T-cell (primary cell): ENCODE results near the gene TSGA10IP. TPM values are rescaled to one million over a fixed set of nuclear protein-coding genes. Genes with fewer than 3 reads are reported as not detected.
A peak's percentile ranks its signal among the peaks of the same experiment; 100 is the strongest.

Experiments used
- ATAC-seq, 4 experiments: fragments of 200-7000 bp in 3 of 4; fragments of 150-1000 bp in 1 of 4; cut with Tn5 transposase; replicated peaks in 1 of 4; 1 replicate in 3 of 4; 2 replicates in 1 of 4; pipeline ENCODE4 v1.10.0; 2021; ENCODE audit warnings: moderate library complexity in 3 of 4, mild to moderate bottlenecking in 2 of 4, moderate number of reproducible peaks in 1 of 4
- CTCF ChIA-PET, 2 donors: fragments of 300-600 bp; sonication (Branson Sonifier 250); formaldehyde crosslinking; loops; one replicate each; lab custom pipeline; 2022; ENCODE audit warnings: antibody characterized with exemption in 2 of 2; lab: Charles Lee
- POLR2A ChIA-PET, 2 donors: fragments of 300-600 bp; sonication (Branson Sonifier 250); formaldehyde crosslinking; loops; one replicate each; lab custom pipeline; 2022; ENCODE audit warnings: antibody characterized with exemption in 2 of 2; lab: Charles Lee
- DNase-seq, 35 experiments: peaks; one replicate each; pipeline versions ENCODE4 v3.0.0 to v3.0.0-alpha.2; 2013 to 2023
- H3K27ac ChIP-seq: one replicate; pipeline ENCODE4 v1.5.1; 2013; ENCODE audit warnings: low read length
- H3K27me3 ChIP-seq, 2 experiments: replicated peaks in 1 of 2; 1 replicate in 1 of 2; 2 replicates in 1 of 2; pipeline versions ENCODE4 v1.6.1 to v1.7.0; 2013; ENCODE audit warnings: low read length in 1 of 2, mixed read lengths in 1 of 2; ENCODE audit not compliant: control insufficient read depth in 2 of 2, insufficient read depth in 2 of 2; ENCODE audit errors: extremely low read depth in 1 of 2
- H3K36me3 ChIP-seq, 2 donors: 1 replicate in 1 of 2; 2 replicates in 1 of 2; pipeline versions ENCODE4 v1.6.1 to v1.7.0; 2013; ENCODE audit warnings: low read length in 1 of 2; ENCODE audit not compliant: control insufficient read depth in 2 of 2, insufficient read depth in 1 of 2; ENCODE audit errors: extremely low read depth in 1 of 2
- H3K4me1 ChIP-seq, 2 experiments: 1 replicate in 1 of 2; 2 replicates in 1 of 2; pipeline versions ENCODE4 v1.6.1 to v1.7.0; 2013; ENCODE audit warnings: low read length in 2 of 2, mixed read lengths in 1 of 2; ENCODE audit not compliant: insufficient read depth in 2 of 2, control insufficient read depth in 1 of 2; ENCODE audit errors: extremely low read depth in 1 of 2
- H3K4me3 ChIP-seq, 2 donors: 1 replicate in 1 of 2; 2 replicates in 1 of 2; pipeline versions ENCODE4 v1.5.1 to v1.7.0; 2013; ENCODE audit warnings: mild to moderate bottlenecking in 2 of 2, low read length in 1 of 2, moderate library complexity in 1 of 2; ENCODE audit not compliant: control insufficient read depth in 1 of 2; ENCODE audit errors: extremely low read depth in 1 of 2
- H3K9me3 ChIP-seq: 2 replicates; pipeline ENCODE4 v1.7.0; 2013
- H3K27ac Mint-ChIP-seq, 2 donors: one replicate each; pipeline ENCODE4 v1.8.0; 2020 to 2021; ENCODE audit warnings: mild to moderate bottlenecking in 2 of 2, mixed read lengths in 2 of 2
- H3K27me3 Mint-ChIP-seq, 2 donors: one replicate each; pipeline ENCODE4 v1.8.0; 2021 to 2022; ENCODE audit warnings: mixed read lengths in 2 of 2
- H3K36me3 Mint-ChIP-seq: one replicate; pipeline ENCODE4 v1.8.0; 2021; ENCODE audit warnings: mixed read lengths
- H3K4me1 Mint-ChIP-seq, 3 donors: one replicate each; pipeline ENCODE4 v1.8.0; 2020 to 2022; ENCODE audit warnings: mixed read lengths in 3 of 3, mild to moderate bottlenecking in 1 of 3
- H3K4me3 Mint-ChIP-seq, 3 donors: one replicate each; pipeline ENCODE4 v1.8.0; 2020 to 2022; ENCODE audit warnings: mild to moderate bottlenecking in 3 of 3, mixed read lengths in 3 of 3, moderate library complexity in 3 of 3
- H3K9me3 Mint-ChIP-seq, 3 donors: one replicate each; pipeline ENCODE4 v1.8.0; 2020 to 2022; ENCODE audit warnings: mixed read lengths in 3 of 3
- WGBS: methylation state at CpG from one replicate; pipeline ENCODE4 v1.1.5; 2013; ENCODE audit warnings: missing lambda C conversion rate; ENCODE audit not compliant: insufficient coverage; 5-methylcytosine and 5-hydroxymethylcytosine counted together
- total RNA-seq, 35 experiments: library from RNA in 6 of 35; stranded (reverse) in 6 of 35; fragments of 120-200 nt in 1 of 35; gene quantifications; one replicate each; pipeline versions ENCODE4 v1.2.1 to v1.2.4 and lab custom pipeline; 2013 to 2026

The TSGA10IP gene
- total RNA-seq, 5 donors from 2014 or later (not counting 1 experiment from before 2014, with no cell fraction given): not detected

DNA sequence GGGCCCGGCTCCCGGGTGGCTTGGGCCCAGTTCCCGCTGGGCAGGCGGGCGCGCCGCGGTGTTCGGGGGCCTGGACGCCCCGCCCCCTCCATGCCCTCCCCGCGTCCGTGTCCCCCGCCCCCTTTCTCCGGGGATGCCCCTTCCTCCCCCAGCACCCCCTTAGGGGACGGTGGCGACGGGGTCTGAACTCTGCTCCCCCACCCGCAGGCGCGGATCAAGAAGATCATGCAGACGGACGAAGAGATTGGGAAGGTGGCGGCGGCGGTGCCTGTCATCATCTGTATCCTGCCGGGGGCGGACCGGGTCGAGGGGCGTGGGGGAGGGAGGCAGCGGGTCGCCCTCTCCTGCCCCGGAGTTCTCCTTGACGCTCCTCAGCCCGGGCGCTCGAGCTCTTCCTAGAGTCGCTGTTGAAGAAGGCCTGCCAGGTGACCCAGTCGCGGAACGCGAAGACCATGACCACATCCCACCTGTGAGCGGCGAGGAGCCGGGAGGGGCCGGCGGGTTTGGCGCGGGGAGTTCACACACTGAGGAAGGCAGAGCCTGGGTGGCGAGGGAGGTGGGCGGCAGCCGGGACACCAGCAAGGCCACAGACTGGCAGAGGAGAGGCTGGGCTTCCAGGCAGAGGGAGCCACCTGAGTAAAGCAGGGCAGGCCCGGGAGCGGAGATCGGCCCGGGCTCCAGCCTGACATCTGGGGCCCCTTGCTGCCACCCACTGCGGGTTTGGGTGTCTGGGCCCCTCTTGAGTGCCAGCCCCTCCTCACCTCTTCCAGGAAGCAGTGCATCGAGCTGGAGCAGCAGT is 25.5 kb upstream of the TSGA10IP start:
- Histone ChIP-seq H3K4me1 (peaks cover 27 to 67% of the 10 kb centered on the region in 2 experiments), H3K27me3 (no peaks in the 10 kb centered on the region), H3K9me3 (no peaks in the 10 kb centered on the region), H3K36me3 (peaks cover 7 to 38% of the 10 kb centered on the region in 2 donors), H3K27ac (peak overlapping the region; percentile 62), H3K4me3 (peak overlapping the region; percentile 67 to 91)
- Mint-ChIP-seq H3K4me1 (peaks cover 37 to 55% (median 47%) of the 10 kb centered on the region in 3 donors), H3K36me3 (peaks cover 21% of the 10 kb centered on the region), H3K27ac (peak overlapping the region; percentile 86 to 88), H3K9me3 (no peaks in the 10 kb centered on the region), H3K27me3 (no peaks in the 10 kb centered on the region), H3K4me3 (peak overlapping the region; percentile 90 to 92 (median 91))
- CTCF ChIA-PET: interaction anchor here in 1 of 2 donors (0.6 to 1.3 kb wide), 2 partner anchors 31 to 34 kb away, joined by 3 read pairs; no protein-coding TSS in a partner anchor
- POLR2A ChIA-PET: interaction anchor here in 1 of 2 donors (0.6 kb wide), 1 partner anchor 15 kb away, joined by 4 read pairs; no protein-coding TSS in a partner anchor
- ATAC-seq (peak; percentile 46 to 56 (median 50)), DNase-seq (peak in 30 of 35 experiments; percentile 16 to 73 (median 46))
- under 1% methylated on average over 43 of the region's 60 CpGs for WGBS

DNA sequence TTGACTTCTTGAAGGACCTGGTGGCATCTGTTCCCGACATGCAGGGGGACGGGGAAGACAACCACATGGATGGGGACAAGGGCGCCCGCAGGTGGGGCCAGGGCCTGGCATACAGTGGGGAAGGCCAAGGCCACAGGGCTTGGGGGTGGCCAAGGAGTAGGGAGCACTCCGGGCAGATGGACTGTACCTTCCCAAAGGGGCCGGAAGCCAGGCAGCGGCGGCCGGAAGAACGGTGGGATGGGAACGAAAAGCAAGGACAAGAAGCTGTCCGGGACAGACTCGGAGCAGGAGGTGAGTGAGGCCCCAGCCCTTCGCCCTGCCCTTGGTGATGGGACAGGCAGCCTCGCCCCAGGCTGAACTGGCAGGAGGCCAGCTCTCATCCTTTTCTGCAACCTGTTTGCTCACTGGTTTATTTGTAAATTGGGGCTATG is 24.9 kb upstream of the TSGA10IP start:
- Mint-ChIP-seq H3K4me1 (peaks cover 30 to 49% (median 41%) of the 10 kb centered on the region in 3 donors), H3K27ac (peak overlapping the region; percentile 86 to 88), H3K27me3 (no peaks in the 10 kb centered on the region), H3K4me3 (peak overlapping the region; percentile 90 to 92 (median 91)), H3K36me3 (peaks cover 21% of the 10 kb centered on the region), H3K9me3 (no peaks in the 10 kb centered on the region)
- H3K27ac ChIP-seq: peak overlapping the region; percentile 62
- ChIA-PET POLR2A (no interaction called here), CTCF (interaction anchor here (0.6 to 1.3 kb wide), 2 partner anchors 31 to 1142 kb away, joined by 3 read pairs; no protein-coding TSS in a partner anchor)
- ATAC-seq: no peak
- no peaks in the 10 kb centered on the region for H3K9me3 ChIP-seq
- peaks cover 27 to 62% of the 10 kb centered on the region in 2 experiments for H3K4me1 ChIP-seq
- no peak for DNase-seq
- no peaks in the 10 kb centered on the region for H3K27me3 ChIP-seq
- H3K36me3 ChIP-seq: peaks cover 7 to 41% of the 10 kb centered on the region in 2 donors
- H3K4me3 ChIP-seq: peak overlapping the region; percentile 65 to 91
- 74% methylated on average over 15 of the region's 15 CpGs for WGBS

DNA sequence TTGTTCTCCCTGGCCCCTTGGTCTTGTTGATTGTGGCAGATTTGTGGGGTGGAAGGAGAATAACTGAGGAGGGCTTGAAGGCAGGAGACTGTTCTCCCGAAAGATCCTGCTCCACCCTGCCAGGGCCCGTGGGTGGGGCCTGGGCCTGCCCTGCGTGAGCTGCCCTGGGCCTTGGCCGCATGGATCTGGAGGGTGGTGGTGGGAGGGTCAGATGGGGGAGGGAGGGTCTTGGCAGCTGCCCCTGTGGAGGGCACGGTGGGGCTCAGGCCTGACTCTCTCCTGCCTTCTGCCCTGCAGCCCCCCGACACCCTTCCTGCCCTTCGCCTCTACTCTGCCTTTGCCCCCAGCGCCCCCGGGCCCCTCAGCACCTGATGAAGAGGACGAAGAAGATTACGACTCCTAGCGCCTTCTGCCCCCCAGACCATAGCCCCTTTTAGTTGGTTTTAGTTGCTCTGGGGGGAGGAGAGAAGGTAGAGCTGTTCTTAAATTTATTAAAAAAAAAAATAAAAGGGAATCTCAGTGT is 24.2 kb upstream of the TSGA10IP start:
- H3K27ac ChIP-seq: no peak overlapping the region
- POLR2A ChIA-PET: interaction anchor here (0.6 kb wide), 2 partner anchors 11 to 1198 kb away, joined by 3 read pairs; partner anchors contain the start of gene KDM2A (in 1 of the 2)
- ATAC-seq (no peak), DNase-seq (no peak)
- H3K36me3 ChIP-seq: peaks cover 7 to 39% of the 10 kb centered on the region in 2 donors
- Mint-ChIP-seq H3K4me1 (peaks cover 30 to 48% (median 41%) of the 10 kb centered on the region in 3 donors), H3K4me3 (peak overlapping the region; percentile 90 to 92 (median 91)), H3K27ac (no peak overlapping the region), H3K27me3 (no peaks in the 10 kb centered on the region), H3K36me3 (peaks cover 23% of the 10 kb centered on the region), H3K9me3 (no peaks in the 10 kb centered on the region)
- 90% methylated on average over 2 of the region's 12 CpGs for WGBS
- H3K4me3 ChIP-seq: peak overlapping the region in 1 of 2 donors; percentile 91
- no peaks in the 10 kb centered on the region for H3K9me3 ChIP-seq
- no peaks in the 10 kb centered on the region for H3K27me3 ChIP-seq
- CTCF ChIA-PET: interaction anchor here (0.6 to 1.3 kb wide), 3 partner anchors 32 to 1142 kb away, joined by 3 to 5 read pairs (median 3); no protein-coding TSS in a partner anchor
- H3K4me1 ChIP-seq: peaks cover 27 to 55% of the 10 kb centered on the region in 2 experiments

DNA sequence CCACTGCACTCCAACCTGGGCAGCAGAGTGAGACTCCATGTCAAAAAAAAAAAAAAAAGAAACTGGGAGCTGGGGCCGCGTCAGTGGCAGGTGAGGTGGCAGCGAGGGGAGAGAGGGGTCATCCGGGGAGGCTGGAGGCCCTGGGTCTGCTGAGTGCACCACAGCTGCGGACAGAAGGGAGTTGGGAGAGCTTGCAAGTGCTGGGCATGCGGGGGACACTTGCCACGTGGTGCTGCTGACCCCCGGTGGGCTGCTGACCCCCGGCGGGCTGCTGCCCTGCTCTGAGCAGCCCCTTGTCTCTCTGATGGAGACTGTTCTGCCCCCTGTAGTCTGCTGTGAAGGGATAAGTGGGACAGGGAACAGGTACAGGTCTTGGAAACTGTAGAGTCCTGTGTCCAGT is 23.4 kb upstream of the TSGA10IP start:
- no peaks in the 10 kb centered on the region for H3K27me3 Mint-ChIP-seq
- no peak overlapping the region for H3K27ac ChIP-seq
- POLR2A ChIA-PET: interaction anchor here (0.6 to 1.0 kb wide), 3 partner anchors 11 to 1197 kb away, joined by 3 read pairs; partner anchors contain the start of gene KDM2A (in 1 of the 2)
- DNase-seq (no peak), ATAC-seq (no peak)
- peaks cover 24 to 51% of the 10 kb centered on the region in 2 experiments for H3K4me1 ChIP-seq
- CTCF ChIA-PET: interaction anchor here (0.6 to 1.2 kb wide), 3 partner anchors 36 to 59 kb away, joined by 3 to 6 read pairs (median 5); no protein-coding TSS in a partner anchor
- no peaks in the 10 kb centered on the region for H3K9me3 ChIP-seq
- H3K27me3 ChIP-seq: no peaks in the 10 kb centered on the region
- H3K36me3 Mint-ChIP-seq: peaks cover 19% of the 10 kb centered on the region
- peak overlapping the region in 1 of 2 donors; percentile 51 for H3K27ac Mint-ChIP-seq
- H3K36me3 ChIP-seq: peaks cover 7 to 38% of the 10 kb centered on the region in 2 donors
- H3K4me1 Mint-ChIP-seq: peaks cover 24 to 41% (median 35%) of the 10 kb centered on the region in 3 donors
- no peak overlapping the region for H3K4me3 ChIP-seq
- WGBS: 98% methylated on average over 10 of the region's 10 CpGs
- H3K9me3 Mint-ChIP-seq: no peaks in the 10 kb centered on the region
- H3K4me3 Mint-ChIP-seq: peak overlapping the region; percentile 10 to 55 (median 43)

DNA sequence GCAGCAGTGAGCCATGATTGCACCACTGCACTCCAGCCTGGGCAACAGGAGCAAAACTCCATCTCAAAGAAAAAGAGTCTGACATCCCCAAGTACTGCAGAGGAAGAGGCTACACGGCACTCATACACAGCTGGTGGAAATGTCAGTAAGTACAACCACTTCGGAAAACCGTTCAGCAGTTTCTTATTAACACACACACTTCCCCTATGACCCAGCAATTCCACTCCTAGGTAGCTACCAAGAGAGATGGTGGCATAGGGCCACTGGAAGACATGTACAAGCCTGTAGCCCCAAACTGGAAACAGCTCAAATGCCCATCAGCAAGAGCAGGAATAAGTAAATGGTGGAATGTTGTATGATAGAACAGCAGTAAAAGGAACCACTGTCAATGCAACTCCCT is 22.7 kb upstream of the TSGA10IP start:
- Mint-ChIP-seq H3K27me3 (no peaks in the 10 kb centered on the region), H3K4me3 (peak overlapping the region; percentile 10 to 55 (median 43)), H3K4me1 (peaks cover 26 to 42% (median 36%) of the 10 kb centered on the region in 3 donors), H3K27ac (peak overlapping the region; percentile 51 to 72), H3K36me3 (peaks cover 17% of the 10 kb centered on the region), H3K9me3 (no peaks in the 10 kb centered on the region)
- CTCF ChIA-PET: interaction anchor here (0.6 to 1.2 kb wide), 2 partner anchors 34 to 35 kb away, joined by 4 to 5 read pairs; partner anchors contain the start of gene FIBP (in 1 of the 2)
- POLR2A ChIA-PET: interaction anchor here in 1 of 2 donors (1.0 kb wide), 1 partner anchor 33 kb away, joined by 3 read pairs; no protein-coding TSS in a partner anchor
- Histone ChIP-seq H3K27ac (no peak overlapping the region), H3K27me3 (no peaks in the 10 kb centered on the region), H3K36me3 (peaks cover 7 to 32% of the 10 kb centered on the region in 2 donors), H3K4me3 (no peak overlapping the region), H3K4me1 (peaks cover 20 to 51% of the 10 kb centered on the region in 2 experiments), H3K9me3 (no peaks in the 10 kb centered on the region)
- DNase-seq (no peak), ATAC-seq (no peak)
- 85% methylated on average over 3 of the region's 3 CpGs for WGBS
